HCT116 (cell line): ENCODE measurements around the gene MGAT4C. TPM values are rescaled to one million over a fixed set of nuclear protein-coding genes. Genes with fewer than 3 reads are reported as not detected.

Experiments used
- ATAC-seq: fragments of 200-7000 bp; cut with Tn5 transposase; 2 replicates; pipeline ENCODE4 v1.9.1; 2020; ENCODE audit warnings: mild to moderate bottlenecking, moderate library complexity
- BruUV-seq: library from RNA; stranded (reverse); fragments of 400-500 nt; replicated peaks from 2 replicates; lab custom pipeline; 2021; lab: Mats Ljungman, UMichigan
- CTCF ChIA-PET: fragments of 300-600 bp; sonication (Branson Sonifier 250); formaldehyde crosslinking; loops from one replicate; lab custom pipeline; 2021; ENCODE audit warnings: antibody characterized with exemption; lab: Charles Lee
- POLR2A ChIA-PET: fragments of 300-600, 350-600 bp; sonication (Branson Sonifier 250); formaldehyde crosslinking; loops from one replicate; lab custom pipeline; 2021; ENCODE audit warnings: antibody characterized with exemption; lab: Charles Lee
- RAD21 ChIA-PET, 2 experiments: fragments of 300-600 bp; sonication (Branson Sonifier 250); formaldehyde crosslinking; loops; one replicate each; lab custom pipeline; 2023; ENCODE audit warnings: low total read pairs in 2 of 2; ENCODE audit not compliant: uncharacterized antibody in 2 of 2, unreplicated experiment in 2 of 2, low non-redundant PET in 1 of 2; lab: Charles Lee
- DNase-seq: peaks from one replicate; pipeline ENCODE4 v3.0.0-alpha.2; 2010; ENCODE audit warnings: low read depth, low spot score
- H2AFZ ChIP-seq: fragments of 200-600 bp; shearing (Covaris generic), sonication (generic); 2 replicates; pipeline ENCODE4 v1.6.1; 2017; ENCODE audit warnings: low read depth, mixed run types, mixed read lengths, antibody characterized with exemption, low read length; ENCODE audit not compliant: poor library complexity, severe bottlenecking
- H3K27ac ChIP-seq: 2 replicates; pipeline ENCODE4 v1.5.1; 2012; ENCODE audit warnings: low read depth, low read length
- H3K27me3 ChIP-seq: fragments of 200-600 bp; sonication (generic); 2 replicates; pipeline ENCODE4 v1.6.1; 2016; ENCODE audit warnings: mixed run types, low read length, mixed read lengths; ENCODE audit not compliant: insufficient read depth
- H3K36me3 ChIP-seq, 2 experiments: fragments of 200-500 bp in 1 of 2; fragments of 200-600 bp in 1 of 2; sonication (Bioruptor generic) in 1 of 2; sonication (generic) in 1 of 2; 2 replicates each; pipeline versions ENCODE4 v1.5.1 to v1.6.1; 2014 to 2016; ENCODE audit warnings: low read length in 2 of 2, inconsistent platforms in 1 of 2, mixed read lengths in 1 of 2, mixed run types in 1 of 2; ENCODE audit not compliant: insufficient read depth in 2 of 2, control insufficient read depth in 1 of 2
- H3K4me1 ChIP-seq, 2 experiments: fragments of 200-600 bp in 1 of 2; sonication (generic) in 1 of 2; 2 replicates each; pipeline versions ENCODE4 v1.5.1 to v1.6.1; 2012 to 2017; ENCODE audit warnings: low read length in 2 of 2, inconsistent platforms in 1 of 2, mild to moderate bottlenecking in 1 of 2, mixed read lengths in 1 of 2, mixed run types in 1 of 2, moderate library complexity in 1 of 2; ENCODE audit not compliant: insufficient read depth in 2 of 2, control insufficient read depth in 1 of 2
- H3K4me2 ChIP-seq: fragments of 200-600 bp; sonication (generic); 2 replicates; pipeline ENCODE4 v1.6.1; 2017; ENCODE audit warnings: mixed run types, low read length, mixed read lengths
- H3K4me3 ChIP-seq, 2 experiments: fragments of 200-600 bp in 1 of 2; sonication (generic) in 1 of 2; replicated peaks in 1 of 2; 2 replicates each; pipeline ENCODE4 v1.5.1; 2011 to 2016; ENCODE audit warnings: low read length in 2 of 2, control low read depth in 1 of 2, low read depth in 1 of 2, mild to moderate bottlenecking in 1 of 2, mixed read lengths in 1 of 2, mixed run types in 1 of 2
- H3K79me2 ChIP-seq: fragments of 200-600 bp; sonication (generic); 2 replicates; pipeline ENCODE4 v1.6.1; 2017; ENCODE audit warnings: mild to moderate bottlenecking, mixed run types, low read length, moderate library complexity, mixed read lengths; ENCODE audit not compliant: insufficient read depth
- H3K9ac ChIP-seq: fragments of 200-600 bp; sonication (generic); 2 replicates; pipeline ENCODE4 v1.6.1; 2016; ENCODE audit warnings: low read length, mixed read lengths
- H3K9me2 ChIP-seq: fragments of 200-600 bp; sonication (generic), shearing (Covaris generic); 2 replicates; pipeline ENCODE4 v1.6.1; 2017; ENCODE audit warnings: mixed run types, mild to moderate bottlenecking, moderate library complexity; ENCODE audit not compliant: insufficient read depth
- H3K9me3 ChIP-seq, 2 experiments: fragments of 200-500 bp in 1 of 2; fragments of 200-600 bp in 1 of 2; sonication (Bioruptor generic) in 1 of 2; sonication (generic) in 1 of 2; 2 replicates each; pipeline ENCODE4 v1.6.1; 2014 to 2017; ENCODE audit warnings: low read length in 2 of 2, mixed read lengths in 2 of 2, inconsistent platforms in 1 of 2, low read depth in 1 of 2, mild to moderate bottlenecking in 1 of 2, mixed run types in 1 of 2, moderate library complexity in 1 of 2; ENCODE audit not compliant: control insufficient read depth in 1 of 2, insufficient read depth in 1 of 2
- H4K20me1 ChIP-seq: fragments of 200-600 bp; sonication (generic), shearing (Covaris generic); 2 replicates; pipeline ENCODE4 v1.6.1; 2017; ENCODE audit warnings: mixed run types, mild to moderate bottlenecking, moderate library complexity; ENCODE audit not compliant: insufficient read depth
- CTCF ChIP-seq, 3 experiments: fragments of 200-600 bp in 1 of 3; sonication (generic) in 1 of 3; IDR thresholded peaks in 2 of 3; conservative IDR thresholded peaks in 1 of 3; 2 replicates each; pipeline ENCODE4 v1.5.1; 2012 to 2017; ENCODE audit warnings: low read depth in 2 of 3, low read length in 2 of 3, antibody characterized with exemption in 1 of 3, borderline replicate concordance in 1 of 3, control low read depth in 1 of 3, mild to moderate bottlenecking in 1 of 3, mixed read lengths in 1 of 3, mixed run types in 1 of 3, moderate library complexity in 1 of 3; ENCODE audit not compliant: insufficient read depth in 1 of 3
- RAD21 ChIP-seq: IDR thresholded peaks from 2 replicates; pipeline ENCODE4 v1.6.1; 2012; ENCODE audit warnings: low read depth, mild to moderate bottlenecking
- REST ChIP-seq: IDR thresholded peaks from 2 replicates; pipeline ENCODE4 v1.6.1; 2012; ENCODE audit warnings: low read depth
- intact Hi-C: fragments of 100-400 bp; cut with micrococcal nuclease; formaldehyde crosslinking; loops from 2 replicates; pipeline ENCODE4 v1.10.0; 2022
- total RNA-seq: library from RNA; stranded (reverse); gene quantifications from one replicate; pipeline ENCODE4 v1.2.1, GENCODE V29; 2021; ENCODE audit not compliant: unreplicated experiment

Gene MGAT4C
- total RNA-seq, 1 experiment from 2014 or later, result not detected

- Histone ChIP-seq H3K36me3 (no peaks in the 10 kb centered on the region), H3K9me3 (no peaks in the 10 kb centered on the region), H3K4me2 (no peak overlapping the region), H3K9ac (no peak overlapping the region), H3K4me3 (no peak overlapping the region), H3K27ac (no peak overlapping the region), H2AFZ (peak overlapping the region; percentile 1), H3K27me3 (no peaks in the 10 kb centered on the region), H3K9me2 (no peaks in the 10 kb centered on the region; the same call in 1 of the 2 replicates), H3K79me2 (no peaks in the 10 kb centered on the region), H3K4me1 (no peaks in the 10 kb centered on the region), H4K20me1 (no peaks in the 10 kb centered on the region)
- intact Hi-C loops, result loop anchor here (2.0 to 10.0 kb wide), 3 partner anchors 957 to 2000 kb away; no protein-coding TSS in a partner anchor
- ChIA-PET CTCF (no interaction called here), RAD21 (no interaction called here), POLR2A (no interaction called here)
- TF ChIP-seq REST, result no peak
- peak; percentile 55 for TF ChIP-seq RAD21
- TF ChIP-seq CTCF (IDR thresholded peaks at IDR 0.05 in 2 of 3, conservative IDR thresholded peaks at IDR 0.05 in 1 of 3; ENCODE audit: borderline replicate concordance in 1 of 3, insufficient read depth in 1 of 3, low read depth in 2 of 3, low read length in 2 of 3), result peak in 2 of 3 experiments; percentile 21 to 51; a peak in 3 of 6 replicates
- ATAC-seq (no peak), DNase-seq (peak; percentile 3)
- no TSS peak for BruUV-seq
Measured at GRCh38 chr12:85955127-85955526, 301.1 kb downstream of the MGAT4C start.
